Muscle of leg (tissue), 11 donors: Measurements from ENCODE around the gene DUS1L. TPM values are rescaled to one million over a fixed set of nuclear protein-coding genes. Genes with fewer than 3 reads are reported as not detected.

Source experiments
- DNase-seq: peaks from one replicate; pipeline ENCODE4 v3.0.0; 2013
- H3K27ac ChIP-seq: one replicate; pipeline ENCODE4 v1.5.1; 2013; ENCODE audit warnings: mild to moderate bottlenecking, low read length, control low read depth
- H3K27me3 ChIP-seq: one replicate; pipeline ENCODE4 v1.6.1; 2013; ENCODE audit warnings: low read length; ENCODE audit not compliant: control insufficient read depth, insufficient read depth
- H3K36me3 ChIP-seq: one replicate; pipeline ENCODE4 v1.6.1; 2013; ENCODE audit warnings: low read length; ENCODE audit not compliant: control insufficient read depth, insufficient read depth
- H3K4me1 ChIP-seq: one replicate; pipeline ENCODE4 v1.6.1; 2013; ENCODE audit warnings: low read length; ENCODE audit not compliant: control insufficient read depth, insufficient read depth
- H3K4me3 ChIP-seq: one replicate; pipeline ENCODE4 v1.5.1; 2013; ENCODE audit warnings: low read length, control low read depth
- H3K9me3 ChIP-seq: replicated peaks from 2 replicates; pipeline ENCODE4 v1.6.1; 2013; ENCODE audit warnings: low read depth, low read length; ENCODE audit not compliant: control insufficient read depth
- WGBS: methylation state at CpG from one replicate; pipeline ENCODE4 v1.1.5; 2013; ENCODE audit warnings: missing lambda C conversion rate; ENCODE audit not compliant: insufficient coverage; 5-methylcytosine and 5-hydroxymethylcytosine counted together
- polyA plus RNA-seq, 8 donors: library from polyadenylated mRNA; unstranded; fragments of 120-200 nt; gene quantifications; one replicate each; pipeline versions ENCODE4 v1.2.1 to v1.2.3, GENCODE V29; 2013; ENCODE audit warnings: inconsistent platforms in 1 of 8, low replicate concordance in 1 of 8; ENCODE audit not compliant: insufficient read length in 8 of 8, insufficient read depth in 1 of 8
- total RNA-seq: library from RNA; stranded (reverse); fragments of 120-200 nt; gene quantifications from one replicate; pipeline ENCODE4 v1.2.4, GENCODE V29; 2013

The DUS1L gene
- total and polyA plus RNA-seq, 9 donors = 43.6 to 73.5 (median 59.1) TPM

DNA sequence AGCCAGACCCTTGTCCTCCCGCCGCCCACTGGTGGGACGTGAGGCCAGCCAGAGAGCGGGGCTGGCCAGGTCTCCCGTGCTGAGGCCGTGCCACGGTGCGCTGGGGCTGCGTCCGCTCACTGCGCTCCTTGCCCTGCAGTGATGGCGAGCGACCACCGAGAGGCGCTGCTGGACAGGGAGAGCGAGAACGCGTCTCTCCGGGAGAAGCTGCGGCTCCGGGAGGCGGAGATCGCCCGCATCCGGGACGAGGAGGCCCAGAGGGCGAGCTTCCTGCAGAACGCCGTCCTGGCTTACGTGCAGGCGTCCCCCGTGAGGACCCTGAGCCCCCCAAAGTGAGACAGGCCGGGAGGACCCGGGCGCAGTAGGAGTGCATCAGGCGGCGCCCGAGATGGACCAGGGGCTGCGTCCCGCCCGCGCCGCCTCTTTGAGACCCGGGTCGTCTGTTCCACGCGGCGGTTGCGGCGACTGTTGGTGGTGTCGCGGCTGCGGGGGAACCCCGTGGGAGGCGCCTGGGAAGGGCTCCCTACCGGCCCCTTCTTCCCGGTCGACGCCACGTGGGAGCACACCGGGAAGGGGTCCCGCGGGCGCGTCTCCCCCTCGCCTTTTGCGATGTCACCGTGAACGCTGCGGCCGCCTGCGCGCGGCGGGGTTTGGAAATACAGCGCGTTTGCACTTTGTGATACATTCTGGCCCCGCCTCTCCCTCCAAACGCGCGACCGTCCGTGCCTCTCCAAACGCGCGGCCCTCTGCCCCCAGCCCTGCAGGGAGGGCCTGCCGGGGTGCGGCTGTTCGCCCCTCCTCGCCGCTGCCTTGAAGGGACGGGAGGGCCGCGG, 34.9 kb downstream of the DUS1L start:
- H3K4me3 ChIP-seq = peak overlapping the region; percentile 49
- DNase-seq = peak; percentile 82
- peak overlapping the region; percentile 55 for H3K27ac ChIP-seq
- peaks cover 8% of the 10 kb centered on the region for H3K36me3 ChIP-seq
- no peaks in the 10 kb centered on the region for H3K9me3 ChIP-seq
- peaks cover 27% of the 10 kb centered on the region for H3K4me1 ChIP-seq
- WGBS = 1% methylated on average over 94 of the region's 94 CpGs
- H3K27me3 ChIP-seq = peaks cover 11% of the 10 kb centered on the region

GRCh38 chr17:82029990-82030469, 35.6 kb downstream of the DUS1L start:
- peaks cover 8% of the 10 kb centered on the region for H3K36me3 ChIP-seq
- DNase-seq = no peak
- H3K4me3 ChIP-seq = no peak overlapping the region
- WGBS = 40% methylated on average over 30 of the region's 31 CpGs
- H3K27ac ChIP-seq = no peak overlapping the region
- no peaks in the 10 kb centered on the region for H3K9me3 ChIP-seq
- H3K27me3 ChIP-seq = peaks cover 11% of the 10 kb centered on the region
- H3K4me1 ChIP-seq = peaks cover 27% of the 10 kb centered on the region

DNA sequence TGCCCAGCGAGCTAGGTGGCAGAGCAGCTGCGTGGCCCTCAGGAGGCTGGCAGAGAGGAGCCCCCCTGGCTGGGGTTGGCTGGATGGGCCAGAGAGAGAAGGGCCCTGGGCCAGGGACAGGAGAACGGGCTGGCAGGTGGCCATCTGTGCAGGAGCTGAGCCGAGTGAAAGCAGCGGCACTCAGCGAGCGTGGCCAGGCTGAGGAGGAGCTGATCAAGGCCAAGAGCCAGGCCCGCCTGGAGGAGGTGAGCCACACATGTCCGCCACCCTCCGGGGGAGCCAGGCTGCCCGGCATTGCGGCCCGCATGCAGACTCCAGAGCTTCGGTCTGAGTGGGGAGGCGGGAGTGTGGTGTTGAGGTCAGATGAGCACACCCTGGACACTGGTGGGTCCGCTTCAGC, 36.2 kb downstream of the DUS1L start:
- no peak overlapping the region for H3K4me3 ChIP-seq
- WGBS = 86% methylated on average over 14 of the region's 16 CpGs
- H3K9me3 ChIP-seq = no peaks in the 10 kb centered on the region
- H3K27ac ChIP-seq = no peak overlapping the region
- H3K27me3 ChIP-seq = peaks cover 11% of the 10 kb centered on the region
- H3K4me1 ChIP-seq = peaks cover 28% of the 10 kb centered on the region
- DNase-seq = no peak
- peaks cover 8% of the 10 kb centered on the region for H3K36me3 ChIP-seq

GRCh38 chr17:82028966-82029365, 36.6 kb downstream of the DUS1L start:
- DNase-seq = no peak
- H3K9me3 ChIP-seq = no peaks in the 10 kb centered on the region
- no peak overlapping the region for H3K4me3 ChIP-seq
- 94% methylated on average over 5 of the region's 9 CpGs for WGBS
- H3K36me3 ChIP-seq = peaks cover 5% of the 10 kb centered on the region
- peaks cover 32% of the 10 kb centered on the region for H3K4me1 ChIP-seq
- H3K27ac ChIP-seq = no peak overlapping the region
- peaks cover 11% of the 10 kb centered on the region for H3K27me3 ChIP-seq

- H3K4me3 ChIP-seq = no peak overlapping the region
- no peak for DNase-seq
- peaks cover 37% of the 10 kb centered on the region for H3K4me1 ChIP-seq
- no peaks in the 10 kb centered on the region for H3K9me3 ChIP-seq
- H3K27ac ChIP-seq = no peak overlapping the region
- peaks cover 5% of the 10 kb centered on the region for H3K36me3 ChIP-seq
- peaks cover 11% of the 10 kb centered on the region for H3K27me3 ChIP-seq
- WGBS = 94% methylated on average over 11 of the region's 13 CpGs
Observed at GRCh38 chr17:82028246-82028645, 37.4 kb downstream of the DUS1L start.

- peaks cover 5% of the 10 kb centered on the region for H3K36me3 ChIP-seq
- H3K9me3 ChIP-seq = no peaks in the 10 kb centered on the region
- H3K4me3 ChIP-seq = no peak overlapping the region
- 90% methylated on average over 24 of the region's 25 CpGs for WGBS
- H3K27me3 ChIP-seq = no peaks in the 10 kb centered on the region
- DNase-seq = no peak
- H3K27ac ChIP-seq = no peak overlapping the region
- peaks cover 39% of the 10 kb centered on the region for H3K4me1 ChIP-seq
Observed at GRCh38 chr17:82025401-82026107, 40.0 kb downstream of the DUS1L start.

DNA sequence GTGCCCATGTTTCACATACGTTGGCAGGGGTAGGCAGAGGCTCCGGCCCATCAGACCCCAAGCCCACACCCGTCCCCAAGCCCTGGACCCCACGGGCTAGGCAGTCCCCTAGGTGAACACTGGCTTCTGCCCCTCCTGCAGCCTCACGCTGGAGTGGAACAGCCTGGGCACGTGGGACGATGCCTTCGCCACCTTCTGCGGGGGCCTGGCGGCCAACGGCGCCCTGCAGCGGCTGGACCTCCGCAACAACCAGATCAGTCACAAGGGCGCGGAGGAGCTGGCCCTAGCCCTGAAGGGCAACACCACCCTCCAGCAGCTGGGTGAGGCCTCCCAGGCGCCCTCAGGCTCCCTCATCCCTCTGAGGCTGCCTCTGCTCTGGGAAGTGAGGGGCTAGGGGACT, 40.7 kb downstream of the DUS1L start:
- Histone ChIP-seq H3K4me1 (peaks cover 33% of the 10 kb centered on the region), H3K27ac (no peak overlapping the region)

GRCh38 chr17:82023447-82024241, 42.0 kb downstream of the DUS1L start:
- WGBS = 1% methylated on average over 49 of the region's 55 CpGs
- peaks cover 7% of the 10 kb centered on the region for H3K36me3 ChIP-seq

More for the DNA sequence above, 40.7 kb downstream of the DUS1L start:
- no peaks in the 10 kb centered on the region for H3K9me3 ChIP-seq
- H3K27me3 ChIP-seq = no peaks in the 10 kb centered on the region
- no peak overlapping the region for H3K4me3 ChIP-seq
- DNase-seq = no peak
- peaks cover 5% of the 10 kb centered on the region for H3K36me3 ChIP-seq
- WGBS = 96% methylated on average over 16 of the region's 17 CpGs

GRCh38 chr17:82022981-82023446, 42.6 kb downstream of the DUS1L start, which contains the start of gene LRRC45:
Gene LRRC45 (plus strand): TSS chr17:82023305. CDS start chr17:82023644, 339 bp downstream.
- H3K27me3 ChIP-seq = no peaks in the 10 kb centered on the region
- H3K9me3 ChIP-seq = no peaks in the 10 kb centered on the region
- H3K27ac ChIP-seq = peak within 1 kb of the TSS; percentile 57
- H3K4me3 ChIP-seq = peak within 1 kb of the TSS; percentile 93
- 0% methylated on average over 42 of the region's 42 CpGs for WGBS
- peaks cover 13% of the 10 kb centered on the region for H3K36me3 ChIP-seq
- DNase-seq = peak; percentile 100
- peaks cover 37% of the 10 kb centered on the region for H3K4me1 ChIP-seq

More at GRCh38 chr17:82023447-82024241, 42.0 kb downstream of the DUS1L start:
- peaks cover 30% of the 10 kb centered on the region for H3K4me1 ChIP-seq
- H3K27ac ChIP-seq = no peak overlapping the region
- DNase-seq = peak; percentile 37
- H3K4me3 ChIP-seq = peak overlapping the region; percentile 72
- no peaks in the 10 kb centered on the region for H3K9me3 ChIP-seq
- H3K27me3 ChIP-seq = no peaks in the 10 kb centered on the region
